ENCODE measurements around the gene MUSTN1. TPM values are rescaled to one million over a fixed set of nuclear protein-coding genes. Genes with fewer than 3 reads are reported as not detected.

Gene MUSTN1
- total and polyA plus RNA-seq, 2 of the 13 experiments (the other 11 are each of a cell fraction or from before 2014, with no cell fraction given), result 0.84 to 1.4 TPM

- TF ChIP-seq PHF5A (CRISPR knock-in tag; IDR thresholded peaks at IDR 0.05; ENCODE audit: low read depth, unreplicated experiment) (no peak), ZNF550 (CRISPR knock-in tag; IDR thresholded peaks at IDR 0.05; ENCODE audit: borderline replicate concordance) (no peak), ZFP37 (CRISPR knock-in tag; IDR thresholded peaks at IDR 0.05; ENCODE audit: borderline replicate concordance) (no peak), ELF3 (CRISPR knock-in tag; IDR thresholded peaks at IDR 0.05) (peak; percentile 64), NRL (CRISPR knock-in tag; IDR thresholded peaks at IDR 0.05; ENCODE audit: borderline replicate concordance) (no peak), ZNF616 (CRISPR knock-in tag; IDR thresholded peaks at IDR 0.05; ENCODE audit: low read depth) (no peak), ZNF34 (CRISPR knock-in tag; IDR thresholded peaks at IDR 0.05; ENCODE audit: borderline replicate concordance) (no peak), CSRNP1 (CRISPR knock-in tag; IDR thresholded peaks at IDR 0.05) (peak; percentile 16; the same call in 1 of the 2 replicates), POLR2AphosphoS2 (IDR thresholded peaks at IDR 0.05; ENCODE audit: low read depth, low read length) (no peak), JUN (CRISPR knock-in tag; IDR thresholded peaks at IDR 0.05) (no peak), ZNF879 (CRISPR knock-in tag; IDR thresholded peaks at IDR 0.05) (no peak), NR2C2 (CRISPR knock-in tag; IDR thresholded peaks at IDR 0.05; ENCODE audit: borderline replicate concordance) (no peak; the same call in 1 of the 2 replicates), ISL2 (CRISPR knock-in tag; IDR thresholded peaks at IDR 0.05) (peak; percentile 68), EED (CRISPR knock-in tag; IDR thresholded peaks at IDR 0.05) (no peak), TCF7L2 (IDR thresholded peaks at IDR 0.05; ENCODE audit: low read depth, low read length) (no peak), GATAD1 (CRISPR knock-in tag; IDR thresholded peaks at IDR 0.05) (no peak), ARID5B (CRISPR knock-in tag; IDR thresholded peaks at IDR 0.05) (peak; percentile 84), IRF9 (CRISPR knock-in tag; IDR thresholded peaks at IDR 0.05; ENCODE audit: borderline replicate concordance) (no peak)
- TF ChIP-seq, protein P1, sequence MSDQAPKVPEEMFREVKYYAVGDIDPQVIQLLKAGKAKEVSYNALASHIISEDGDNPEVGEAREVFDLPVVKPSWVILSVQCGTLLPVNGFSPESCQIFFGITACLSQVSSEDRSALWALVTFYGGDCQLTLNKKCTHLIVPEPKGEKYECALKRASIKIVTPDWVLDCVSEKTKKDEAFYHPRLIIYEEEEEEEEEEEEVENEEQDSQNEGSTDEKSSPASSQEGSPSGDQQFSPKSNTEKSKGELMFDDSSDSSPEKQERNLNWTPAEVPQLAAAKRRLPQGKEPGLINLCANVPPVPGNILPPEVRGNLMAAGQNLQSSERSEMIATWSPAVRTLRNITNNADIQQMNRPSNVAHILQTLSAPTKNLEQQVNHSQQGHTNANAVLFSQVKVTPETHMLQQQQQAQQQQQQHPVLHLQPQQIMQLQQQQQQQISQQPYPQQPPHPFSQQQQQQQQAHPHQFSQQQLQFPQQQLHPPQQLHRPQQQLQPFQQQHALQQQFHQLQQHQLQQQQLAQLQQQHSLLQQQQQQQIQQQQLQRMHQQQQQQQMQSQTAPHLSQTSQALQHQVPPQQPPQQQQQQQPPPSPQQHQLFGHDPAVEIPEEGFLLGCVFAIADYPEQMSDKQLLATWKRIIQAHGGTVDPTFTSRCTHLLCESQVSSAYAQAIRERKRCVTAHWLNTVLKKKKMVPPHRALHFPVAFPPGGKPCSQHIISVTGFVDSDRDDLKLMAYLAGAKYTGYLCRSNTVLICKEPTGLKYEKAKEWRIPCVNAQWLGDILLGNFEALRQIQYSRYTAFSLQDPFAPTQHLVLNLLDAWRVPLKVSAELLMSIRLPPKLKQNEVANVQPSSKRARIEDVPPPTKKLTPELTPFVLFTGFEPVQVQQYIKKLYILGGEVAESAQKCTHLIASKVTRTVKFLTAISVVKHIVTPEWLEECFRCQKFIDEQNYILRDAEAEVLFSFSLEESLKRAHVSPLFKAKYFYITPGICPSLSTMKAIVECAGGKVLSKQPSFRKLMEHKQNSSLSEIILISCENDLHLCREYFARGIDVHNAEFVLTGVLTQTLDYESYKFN (CRISPR knock-in tag; conservative IDR thresholded peaks at IDR 0.05), result peak; percentile 94
Measured at GRCh38 chr3:52786330-52787215, 48.2 kb downstream of the MUSTN1 start (continued).
